A549 (cell line): ENCODE measurements around the gene RNH1. TPM values are rescaled to one million over a fixed set of nuclear protein-coding genes. Genes with fewer than 3 reads are reported as not detected.
A peak's percentile ranks its signal among the peaks of the same experiment; 100 is the strongest.

Experiments
- ATAC-seq, 2 experiments: fragments of 200-7000 bp in 1 of 2; fragments of >200 bp in 1 of 2; cut with Nextera tagmentation in 1 of 2; cut with Tn5 transposase in 1 of 2; 3 replicates each; pipeline versions ENCODE4 v1.8.0 to v1.9.1; 2018 to 2020; ENCODE audit warnings: mild to moderate bottlenecking in 1 of 2, moderate library complexity in 1 of 2
- CTCF ChIA-PET: fragments of 300-600 bp; sonication (Branson Sonifier 250); formaldehyde crosslinking; extraction: SDS; loops from one replicate; lab custom pipeline; 2021; ENCODE audit warnings: antibody characterized with exemption, inconsistent platforms; lab: Yijun Ruan, JAX
- POLR2A ChIA-PET: fragments of 350-600 bp; formaldehyde crosslinking; extraction: SDS; loops from one replicate; lab custom pipeline; 2021; ENCODE audit warnings: antibody characterized with exemption, inconsistent platforms; lab: Yijun Ruan, JAX
- DNase-seq, 2 experiments: peaks; one replicate each; pipeline versions ENCODE4 v3.0.0 to v3.0.0-alpha.2; 2011 to 2016; ENCODE audit warnings: low read depth in 1 of 2, low spot score in 1 of 2
- FAIRE-seq: peaks from 2 replicates; lab custom pipeline; 2011; peaks lifted over from hg19 to GRCh38; lab: Jason Lieb, UNC
- H3K27ac ChIP-seq, 2 experiments: fragments of >200 bp; sonication (Bioruptor Twin); formaldehyde crosslinking; 3 replicates each; pipeline ENCODE4 v1.5.1; 2016 to 2017
- H3K4me1 ChIP-seq: fragments of >200 bp; sonication (Bioruptor Twin); formaldehyde crosslinking; 3 replicates; pipeline ENCODE4 v1.6.1; 2016
- H3K4me2 ChIP-seq: fragments of >200 bp; sonication (Bioruptor Twin); formaldehyde crosslinking; 3 replicates; pipeline ENCODE4 v1.6.1; 2016
- H3K4me3 ChIP-seq: fragments of >200 bp; sonication (Bioruptor Twin); formaldehyde crosslinking; 3 replicates; pipeline ENCODE4 v1.5.1; 2016
- H3K9me3 ChIP-seq: fragments of >200 bp; sonication (Bioruptor Twin); formaldehyde crosslinking; 3 replicates; pipeline ENCODE4 v1.6.1; 2016
- CBX2 ChIP-seq: fragments of 200-600 bp; sonication (generic); IDR thresholded peaks from 2 replicates; pipeline ENCODE4 v1.6.1; 2016; ENCODE audit warnings: low read depth, mild to moderate bottlenecking, borderline replicate concordance
- CBX8 ChIP-seq: fragments of 200-600 bp; sonication (generic); IDR thresholded peaks from 2 replicates; pipeline ENCODE4 v1.6.1; 2016
- CHD4 ChIP-seq: fragments of 200-600 bp; sonication (generic); IDR thresholded peaks from 2 replicates; pipeline ENCODE4 v1.6.1; 2016; ENCODE audit warnings: antibody characterized with exemption, mild to moderate bottlenecking, borderline replicate concordance
- E2F6 ChIP-seq: IDR thresholded peaks from 2 replicates; pipeline ENCODE4 v1.6.1; 2012; ENCODE audit warnings: low read depth, borderline replicate concordance
- EHF ChIP-seq: fragments of 250-450 bp; sonication (Bioruptor Pico); IDR thresholded peaks from 2 replicates; pipeline ENCODE4 v1.5.0; 2020; ENCODE audit warnings: mild to moderate bottlenecking
- EHMT2 ChIP-seq: fragments of 200-600 bp; sonication (generic); IDR thresholded peaks from 2 replicates; pipeline ENCODE4 v1.6.1; 2016; ENCODE audit warnings: antibody characterized with exemption, low read depth, mild to moderate bottlenecking, moderate library complexity
- FOSB ChIP-seq: fragments of 250-450 bp; sonication (Bioruptor Pico); IDR thresholded peaks from 2 replicates; pipeline ENCODE4 v1.5.0; 2020; ENCODE audit warnings: mild to moderate bottlenecking, moderate library complexity
- FOSL2 ChIP-seq, 2 experiments: fragments of 450-650 bp in 1 of 2; fragments of >200 bp in 1 of 2; sonication (Bioruptor Twin) in 1 of 2; formaldehyde crosslinking; IDR thresholded peaks; 2 replicates each; pipeline versions ENCODE4 v1.5.0 to v1.6.1; 2016 to 2020; ENCODE audit warnings: mild to moderate bottlenecking in 1 of 2, moderate library complexity in 1 of 2
- FOXS1 ChIP-seq: fragments of 250-450 bp; sonication (Bioruptor Pico); IDR thresholded peaks from 2 replicates; pipeline ENCODE4 v1.5.0; 2020; ENCODE audit warnings: mild to moderate bottlenecking, moderate library complexity
- GATA3 ChIP-seq: IDR thresholded peaks from 2 replicates; pipeline ENCODE4 v1.6.1; 2012; ENCODE audit warnings: borderline replicate concordance
- HES2 ChIP-seq: fragments of >200 bp; sonication (Bioruptor Twin); formaldehyde crosslinking; IDR thresholded peaks from 2 replicates; pipeline ENCODE4 v1.6.1; 2016
- HOXB5 ChIP-seq: fragments of 250-450 bp; sonication (Bioruptor Pico); IDR thresholded peaks from 2 replicates; pipeline ENCODE4 v1.5.0; 2020; ENCODE audit warnings: mild to moderate bottlenecking, moderate library complexity
- KDM1A ChIP-seq: fragments of 200-600 bp; sonication (generic); IDR thresholded peaks from 2 replicates; pipeline ENCODE4 v1.6.1; 2016; ENCODE audit warnings: low read depth, mild to moderate bottlenecking
- KDM5A ChIP-seq: fragments of 200-600 bp; sonication (generic); IDR thresholded peaks from 2 replicates; pipeline ENCODE4 v1.6.1; 2016; ENCODE audit warnings: antibody characterized with exemption, mild to moderate bottlenecking
- MAFK ChIP-seq: fragments of 450-650 bp; IDR thresholded peaks from 2 replicates; pipeline ENCODE4 v1.6.1; 2014; ENCODE audit not compliant: partially characterized antibody
- RARB ChIP-seq: fragments of 250-450 bp; sonication (Bioruptor Pico); IDR thresholded peaks from 2 replicates; pipeline ENCODE4 v1.8.0; 2021; ENCODE audit warnings: mild to moderate bottlenecking, moderate library complexity
- USF2 ChIP-seq: fragments of 450-650 bp; IDR thresholded peaks from 2 replicates; pipeline ENCODE4 v1.6.1; 2014; ENCODE audit warnings: antibody characterized with exemption
- ZC3H11A ChIP-seq: fragments of 450-650 bp; IDR thresholded peaks from 2 replicates; pipeline ENCODE4 v1.6.1; 2014; ENCODE audit warnings: antibody characterized with exemption, mild to moderate bottlenecking
- ZNF302 ChIP-seq: fragments of 250-450 bp; sonication (Bioruptor Pico); IDR thresholded peaks from 2 replicates; pipeline ENCODE4 v1.9.0; 2021; ENCODE audit warnings: inconsistent platforms, mild to moderate bottlenecking, moderate library complexity
- WGBS: methylation state at CpG from one replicate; pipeline ENCODE4 v1.1.6; 2017; ENCODE audit errors: missing lambda C conversion rate; 5-methylcytosine and 5-hydroxymethylcytosine counted together
- polyA plus RNA-seq, 4 experiments: library from polyadenylated mRNA; depleted of rRNA in 3 of 4; stranded (reverse); fragments of >200 nt; fragmentation: RNase III in 1 of 4; extraction: RNeasy Plus Mini Kit Qiagen cat#74134 plus additional on column Dnase treatment in 1 of 4; gene quantifications; 2 replicates in 3 of 4; 3 replicates in 1 of 4; pipeline ENCODE4 v1.2.3, GENCODE V29; 2011 to 2017

Gene RNH1
- polyA plus RNA-seq, 2 of the 4 experiments (the other 2 are of a cell fraction) = 85.8 to 135 TPM

- POLR2A ChIA-PET = no interaction called here
- WGBS = 94% methylated on average over 28 of the region's 37 CpGs
- H3K4me1 ChIP-seq = no peaks in the 10 kb centered on the region
- ATAC-seq (peak; percentile 1 to 7; a peak in 2 of 6 replicates), FAIRE-seq (no peak), DNase-seq (no peak)
- no peak overlapping the region for H3K4me2 ChIP-seq
- no peaks in the 10 kb centered on the region for H3K9me3 ChIP-seq
- CTCF ChIA-PET = interaction anchor here (1.1 kb wide), 1 partner anchor 46 kb away, joined by 5 read pairs; no protein-coding TSS in a partner anchor
- no peak overlapping the region for H3K4me3 ChIP-seq
- no peak overlapping the region for H3K27ac ChIP-seq
- TF ChIP-seq KDM5A = no peak
- no peak for TF ChIP-seq ZC3H11A
- TF ChIP-seq GATA3 = no peak
- no peak for TF ChIP-seq FOSL2 (IDR thresholded peaks at IDR 0.05)
- no peak for TF ChIP-seq FOSL2 (CRISPR knock-in tag; IDR thresholded peaks at IDR 0.05)
Measured at GRCh38 chr11:494761-495536, 12.1 kb downstream of the RNH1 start.

GRCh38 chr11:492427-493226, 14.4 kb downstream of the RNH1 start:
- Histone ChIP-seq H3K4me3 (no peak overlapping the region), H3K9me3 (no peaks in the 10 kb centered on the region), H3K4me2 (no peak overlapping the region), H3K27ac (no peak overlapping the region)
- POLR2A ChIA-PET = interaction anchor here (0.7 kb wide), 1 partner anchor 14 kb away, joined by 3 read pairs; no protein-coding TSS in a partner anchor
- 90% methylated on average over 24 of the region's 32 CpGs for WGBS
- ATAC-seq (no peak), DNase-seq (no peak), FAIRE-seq (no peak)
- CTCF ChIA-PET = interaction anchor here (1.5 to 2.3 kb wide), 5 partner anchors 11 to 44 kb away, joined by 4 to 7 read pairs (median 7); no protein-coding TSS in a partner anchor
- TF ChIP-seq HOXB5 (CRISPR knock-in tag) (no peak), EHF (CRISPR knock-in tag) (no peak), FOXS1 (CRISPR knock-in tag) (no peak), ZNF302 (CRISPR knock-in tag) (no peak), E2F6 (no peak), CHD4 (no peak), FOSB (no peak), MAFK (no peak)
- TF ChIP-seq, all 56 proteins: peak for 0
- no peaks in the 10 kb centered on the region for H3K4me1 ChIP-seq

- Histone ChIP-seq H3K4me2 (no peak overlapping the region), H3K27ac (no peak overlapping the region), H3K4me1 (no peaks in the 10 kb centered on the region), H3K9me3 (no peaks in the 10 kb centered on the region), H3K4me3 (no peak overlapping the region)
- 89% methylated on average over 6 of the region's 7 CpGs for WGBS
- POLR2A ChIA-PET = no interaction called here
- TF ChIP-seq EHMT2 (no peak), MAFK (no peak)
- ATAC-seq = no peak
- FAIRE-seq = no peak
- CTCF ChIA-PET = interaction anchor here (1.3 to 2.8 kb wide), 2 partner anchors 27 to 109 kb away, joined by 3 to 10 read pairs; no protein-coding TSS in a partner anchor
- DNase-seq = no peak
Measured at GRCh38 chr11:491358-491757, 15.7 kb downstream of the RNH1 start.

- CTCF ChIA-PET = interaction anchor here (1.3 to 2.8 kb wide), 2 partner anchors 28 to 108 kb away, joined by 3 to 10 read pairs; no protein-coding TSS in a partner anchor
- H3K4me2 ChIP-seq = no peak overlapping the region
- 92% methylated on average over 12 of the region's 15 CpGs for WGBS
- TF ChIP-seq FOXS1 (CRISPR knock-in tag) = no peak
- TF ChIP-seq HES2 = no peak
- TF ChIP-seq RARB (CRISPR knock-in tag) = no peak
- no peak for TF ChIP-seq CBX2
- TF ChIP-seq USF2 = no peak
- no peak for TF ChIP-seq KDM1A
- no peak for TF ChIP-seq CBX8
- TF ChIP-seq HOXB5 (CRISPR knock-in tag) = no peak
- TF ChIP-seq FOSL2 (IDR thresholded peaks at IDR 0.05) = no peak
- TF ChIP-seq FOSL2 (CRISPR knock-in tag; IDR thresholded peaks at IDR 0.05) = no peak
- TF ChIP-seq, all 56 proteins: peak for 0
- no peak overlapping the region for H3K4me3 ChIP-seq
- H3K4me1 ChIP-seq = no peaks in the 10 kb centered on the region
- POLR2A ChIA-PET = no interaction called here
- H3K9me3 ChIP-seq = no peaks in the 10 kb centered on the region
- FAIRE-seq (no peak), ATAC-seq (no peak), DNase-seq (no peak)
- no peak overlapping the region for H3K27ac ChIP-seq
Measured at GRCh38 chr11:490930-491260, 16.1 kb downstream of the RNH1 start.
